GM18502 (cell line): Measurements from ENCODE around the gene IZUMO4.

Source experiments
- ATAC-seq: cut with Tn5 transposase; IDR thresholded peaks from one replicate; pipeline ENCODE4 v1.9.1; 2021; ENCODE audit warnings: mild to moderate bottlenecking; ENCODE audit not compliant: unreplicated experiment, poor library complexity

IZUMO4 gene

GRCh38 chr19:2103045-2103707 lies 6.5 kb downstream of the IZUMO4 start:
- no peak for ATAC-seq

- no peak for ATAC-seq
Measured at GRCh38 chr19:2108251-2109016, 11.7 kb downstream of the IZUMO4 start.

GRCh38 chr19:2109046-2109864 lies 12.5 kb downstream of the IZUMO4 start:
- no peak for ATAC-seq

- ATAC-seq: no peak
Measured at GRCh38 chr19:2110822-2111221, 14.1 kb downstream of the IZUMO4 start.

- ATAC-seq: no peak
Measured at GRCh38 chr19:2111425-2111824, 14.7 kb downstream of the IZUMO4 start.

GRCh38 chr19:2111886-2112285 lies 15.2 kb downstream of the IZUMO4 start:
- no peak for ATAC-seq

- no peak for ATAC-seq
Measured at GRCh38 chr19:2112516-2113320, 16.0 kb downstream of the IZUMO4 start.

GRCh38 chr19:2113439-2114211 lies 16.9 kb downstream of the IZUMO4 start:
- ATAC-seq: no peak

GRCh38 chr19:2114218-2114617 lies 17.5 kb downstream of the IZUMO4 start:
- no peak for ATAC-seq

- no peak for ATAC-seq
Measured at GRCh38 chr19:2114821-2115220, 18.1 kb downstream of the IZUMO4 start.

GRCh38 chr19:2115324-2115723 lies 18.6 kb downstream of the IZUMO4 start:
- no peak for ATAC-seq

- no peak for ATAC-seq
Measured at GRCh38 chr19:2115911-2116426, 19.3 kb downstream of the IZUMO4 start.

- ATAC-seq: no peak
Measured at GRCh38 chr19:2116507-2116906, 19.8 kb downstream of the IZUMO4 start.

- no peak for ATAC-seq
Measured at GRCh38 chr19:2117215-2117960, 20.7 kb downstream of the IZUMO4 start.

- ATAC-seq: no peak
Measured at GRCh38 chr19:2118438-2118837, 21.7 kb downstream of the IZUMO4 start.

- ATAC-seq: no peak
Measured at GRCh38 chr19:2119921-2120785, 23.4 kb downstream of the IZUMO4 start.

GRCh38 chr19:2120821-2121220 lies 24.1 kb downstream of the IZUMO4 start:
- ATAC-seq: no peak
